ENCODE results near the gene CDK5RAP2. TPM values are rescaled to one million over a fixed set of nuclear protein-coding genes. Genes with fewer than 3 reads are reported as not detected.

Gene CDK5RAP2
- total RNA-seq, 4 donors from 2014 or later = 41.6 to 77.2 (median 43.2) TPM

- H3K36me3 ChIP-seq = peaks cover 0 to 99% of the 10 kb centered on the region in 2 donors
- ATAC-seq = no peak
- H3K27me3 ChIP-seq = no peaks in the 10 kb centered on the region
- TF ChIP-seq POLR2A (IDR thresholded peaks at IDR 0.05) (no peak), POLR2AphosphoS5 (IDR thresholded peaks at IDR 0.05) (no peak), EP300 (IDR thresholded peaks at IDR 0.05) (no peak)
- TF ChIP-seq, protein P1, sequence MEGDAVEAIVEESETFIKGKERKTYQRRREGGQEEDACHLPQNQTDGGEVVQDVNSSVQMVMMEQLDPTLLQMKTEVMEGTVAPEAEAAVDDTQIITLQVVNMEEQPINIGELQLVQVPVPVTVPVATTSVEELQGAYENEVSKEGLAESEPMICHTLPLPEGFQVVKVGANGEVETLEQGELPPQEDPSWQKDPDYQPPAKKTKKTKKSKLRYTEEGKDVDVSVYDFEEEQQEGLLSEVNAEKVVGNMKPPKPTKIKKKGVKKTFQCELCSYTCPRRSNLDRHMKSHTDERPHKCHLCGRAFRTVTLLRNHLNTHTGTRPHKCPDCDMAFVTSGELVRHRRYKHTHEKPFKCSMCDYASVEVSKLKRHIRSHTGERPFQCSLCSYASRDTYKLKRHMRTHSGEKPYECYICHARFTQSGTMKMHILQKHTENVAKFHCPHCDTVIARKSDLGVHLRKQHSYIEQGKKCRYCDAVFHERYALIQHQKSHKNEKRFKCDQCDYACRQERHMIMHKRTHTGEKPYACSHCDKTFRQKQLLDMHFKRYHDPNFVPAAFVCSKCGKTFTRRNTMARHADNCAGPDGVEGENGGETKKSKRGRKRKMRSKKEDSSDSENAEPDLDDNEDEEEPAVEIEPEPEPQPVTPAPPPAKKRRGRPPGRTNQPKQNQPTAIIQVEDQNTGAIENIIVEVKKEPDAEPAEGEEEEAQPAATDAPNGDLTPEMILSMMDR (IDR thresholded peaks at IDR 0.05) = no peak
- H3K4me1 ChIP-seq = no peaks in the 10 kb centered on the region
- H3K4me3 ChIP-seq = no peak overlapping the region
- H3K27ac ChIP-seq = no peak overlapping the region
- no peaks in the 10 kb centered on the region for H3K9me3 ChIP-seq
- 88 to 100% methylated on average over 1 of the region's 1 CpG for WGBS, 2 donors (ENCODE audit: low coverage in 1 of 2)
Observed at GRCh38 chr9:120405134-120405533, 174.8 kb downstream of the CDK5RAP2 start.

DNA sequence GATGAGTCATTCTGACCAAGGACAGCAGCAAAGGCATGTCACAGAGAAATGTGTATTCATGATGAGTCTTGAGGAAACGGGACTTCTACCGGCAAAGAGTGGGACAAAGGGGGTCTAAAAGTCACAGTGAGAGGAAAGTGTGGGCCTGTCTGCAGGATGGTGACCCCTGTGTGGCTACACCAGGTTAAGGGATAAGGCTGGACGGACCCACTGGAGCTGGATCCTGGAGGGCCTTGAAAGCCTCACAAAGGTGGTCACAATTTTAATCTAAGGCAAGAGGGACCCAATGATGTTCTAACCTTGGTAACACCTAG lies 176.5 kb downstream of the CDK5RAP2 start:
- H3K9me3 ChIP-seq = no peaks in the 10 kb centered on the region
- no peaks in the 10 kb centered on the region for H3K4me1 ChIP-seq
- TF ChIP-seq, protein P1 (IDR thresholded peaks at IDR 0.05) = no peak
- TF ChIP-seq EP300 (IDR thresholded peaks at IDR 0.05) (no peak), POLR2AphosphoS5 (IDR thresholded peaks at IDR 0.05) (no peak), POLR2A (IDR thresholded peaks at IDR 0.05) (no peak)
- H3K4me3 ChIP-seq = no peak overlapping the region
- H3K27me3 ChIP-seq = no peaks in the 10 kb centered on the region
- no peak overlapping the region for H3K27ac ChIP-seq
- H3K36me3 ChIP-seq = peaks cover 0 to 99% of the 10 kb centered on the region in 2 donors
- ATAC-seq = no peak
- WGBS, 2 donors (ENCODE audit: low coverage in 1 of 2) = 67 to 70% methylated on average over 3 of the region's 3 CpGs

- ATAC-seq = no peak
- Histone ChIP-seq H3K4me3 (no peak overlapping the region), H3K4me1 (no peaks in the 10 kb centered on the region), H3K27ac (no peak overlapping the region), H3K9me3 (no peaks in the 10 kb centered on the region), H3K36me3 (peaks cover 0 to 99% of the 10 kb centered on the region in 2 donors), H3K27me3 (no peaks in the 10 kb centered on the region)
- WGBS, 2 donors (ENCODE audit: low coverage in 1 of 2) = 80 to 85% methylated on average over 3 to 7 of the region's 13 CpGs
- TF ChIP-seq, protein P1 (IDR thresholded peaks at IDR 0.05) = no peak
- TF ChIP-seq POLR2AphosphoS5 (IDR thresholded peaks at IDR 0.05) (no peak), POLR2A (IDR thresholded peaks at IDR 0.05) (no peak), EP300 (IDR thresholded peaks at IDR 0.05) (no peak)
Observed at GRCh38 chr9:120402741-120403542, 177.0 kb downstream of the CDK5RAP2 start.

DNA sequence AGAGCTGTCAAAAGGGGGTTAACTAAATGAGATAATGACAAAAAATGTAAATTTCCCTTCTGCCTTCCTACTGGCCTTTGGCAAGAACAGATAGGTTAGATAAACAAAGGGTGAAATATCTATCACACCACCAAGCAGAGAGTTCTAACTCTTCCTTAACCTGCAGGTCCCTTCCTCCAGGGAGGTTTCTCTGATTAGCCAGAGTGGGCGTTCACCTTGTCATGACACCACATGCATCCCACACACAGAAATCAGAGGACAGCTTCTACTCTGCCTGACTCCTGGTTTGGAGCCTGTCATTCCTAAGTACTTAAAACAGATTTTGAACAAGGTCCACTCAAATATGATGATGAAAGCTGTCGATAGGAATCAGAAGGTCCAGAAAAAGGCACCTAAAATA lies 180.0 kb downstream of the CDK5RAP2 start:
- no peak overlapping the region for H3K4me3 ChIP-seq
- H3K9me3 ChIP-seq = no peaks in the 10 kb centered on the region
- no peaks in the 10 kb centered on the region for H3K4me1 ChIP-seq
- WGBS, 2 donors (ENCODE audit: low coverage in 1 of 2) = 100% methylated on average over 1 of the region's 2 CpGs; no CpG with 5 or more reads in 1 of the 2 donors
- no peak overlapping the region for H3K27ac ChIP-seq
- no peak for ATAC-seq
- H3K36me3 ChIP-seq = peaks cover 0 to 98% of the 10 kb centered on the region in 2 donors
- TF ChIP-seq POLR2AphosphoS5 (IDR thresholded peaks at IDR 0.05) = no peak
- TF ChIP-seq, protein P1 (IDR thresholded peaks at IDR 0.05) = no peak
- TF ChIP-seq POLR2A (IDR thresholded peaks at IDR 0.05) = no peak
- TF ChIP-seq EP300 (IDR thresholded peaks at IDR 0.05) = no peak
- no peaks in the 10 kb centered on the region for H3K27me3 ChIP-seq

DNA sequence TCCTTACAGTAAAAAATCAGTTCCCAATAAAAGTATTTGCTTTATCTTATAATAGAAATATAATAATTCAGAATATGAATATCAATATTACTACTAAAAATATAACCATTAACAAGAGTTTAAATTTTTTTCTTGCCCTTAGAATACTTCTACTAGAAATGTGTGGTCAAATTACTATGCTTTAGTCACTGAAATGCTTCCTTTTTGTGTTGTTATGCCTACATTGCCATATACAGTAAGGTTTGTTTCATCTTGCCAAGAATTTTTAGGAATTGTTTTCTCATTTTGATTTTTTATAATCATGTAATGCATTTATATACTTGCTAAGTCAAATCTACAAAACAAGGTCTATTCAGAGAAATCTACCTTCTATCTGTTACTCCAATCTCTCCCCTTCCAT lies 181.7 kb downstream of the CDK5RAP2 start:
- TF ChIP-seq, protein P1 (IDR thresholded peaks at IDR 0.05) = no peak
- TF ChIP-seq POLR2A (IDR thresholded peaks at IDR 0.05) (no peak), EP300 (IDR thresholded peaks at IDR 0.05) (no peak), POLR2AphosphoS5 (IDR thresholded peaks at IDR 0.05) (no peak)
- Histone ChIP-seq H3K27ac (no peak overlapping the region), H3K36me3 (peaks cover 0 to 98% of the 10 kb centered on the region in 2 donors)

More for the DNA sequence above, 181.7 kb downstream of the CDK5RAP2 start:
- Histone ChIP-seq H3K27me3 (no peaks in the 10 kb centered on the region), H3K4me1 (no peaks in the 10 kb centered on the region), H3K9me3 (no peaks in the 10 kb centered on the region), H3K4me3 (no peak overlapping the region)
- no peak for ATAC-seq
